GM19351 (cell line): ENCODE results near the gene DYSF.

Source experiments
- ATAC-seq: cut with Tn5 transposase; IDR thresholded peaks from one replicate; pipeline ENCODE4 v1.9.1; 2021; ENCODE audit warnings: mild to moderate bottlenecking, moderate library complexity; ENCODE audit not compliant: unreplicated experiment

The DYSF gene

DNA sequence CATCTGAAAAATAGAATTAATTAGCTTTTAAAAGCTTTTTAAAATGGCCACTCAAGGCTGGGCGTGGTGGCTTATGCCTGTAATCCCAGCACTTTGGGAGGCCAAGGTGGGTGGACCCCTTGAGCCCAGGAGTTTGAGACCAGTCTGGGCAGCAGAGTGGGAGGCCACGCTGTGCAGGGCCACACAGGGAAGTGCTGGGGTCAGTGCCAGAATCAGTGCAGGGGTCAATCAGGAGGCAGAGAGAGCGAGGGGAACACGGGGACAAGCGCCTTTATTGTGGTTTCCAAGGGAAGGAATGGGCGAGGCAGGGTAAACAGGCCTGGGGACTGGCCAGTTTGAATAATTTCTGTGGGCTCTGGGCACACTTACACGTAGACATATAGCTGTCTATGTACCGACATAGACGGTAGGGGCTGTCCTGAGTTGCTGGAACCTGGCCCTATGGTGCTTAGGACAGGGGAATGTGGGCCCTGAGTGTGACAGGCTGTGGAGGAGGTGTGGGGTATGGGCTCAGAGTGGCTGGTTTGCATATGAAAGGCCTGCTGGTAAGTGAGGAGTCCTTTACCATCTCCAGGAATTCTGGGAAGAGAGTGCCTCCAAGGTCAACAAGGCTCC is 42.9 kb downstream of the DYSF start:
- no peak for ATAC-seq

DNA sequence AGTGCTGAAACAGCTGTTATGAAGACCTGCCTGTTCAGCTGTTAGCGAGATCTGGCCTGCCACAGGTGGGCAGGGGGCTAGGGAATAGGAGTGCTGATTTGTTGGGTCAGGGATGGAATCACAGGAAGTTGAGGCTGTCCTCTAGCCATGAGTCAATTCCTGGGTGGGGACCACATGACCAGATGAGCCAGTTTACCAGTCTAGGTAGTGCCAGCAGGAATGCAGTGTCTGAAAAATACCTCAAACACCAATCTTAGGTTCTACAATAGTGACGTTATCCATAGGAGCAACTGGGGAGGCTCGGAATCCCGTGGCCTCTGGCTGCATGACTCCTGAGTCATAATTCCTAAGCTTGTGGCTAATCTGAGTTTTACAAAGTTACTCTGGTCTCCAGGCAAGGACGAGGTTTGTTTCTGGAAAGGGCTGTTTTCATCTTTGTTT is 44.9 kb downstream of the DYSF start:
- ATAC-seq = no peak

GRCh38 chr2:71499691-71500090 is 46.3 kb downstream of the DYSF start:
- ATAC-seq = no peak

DNA sequence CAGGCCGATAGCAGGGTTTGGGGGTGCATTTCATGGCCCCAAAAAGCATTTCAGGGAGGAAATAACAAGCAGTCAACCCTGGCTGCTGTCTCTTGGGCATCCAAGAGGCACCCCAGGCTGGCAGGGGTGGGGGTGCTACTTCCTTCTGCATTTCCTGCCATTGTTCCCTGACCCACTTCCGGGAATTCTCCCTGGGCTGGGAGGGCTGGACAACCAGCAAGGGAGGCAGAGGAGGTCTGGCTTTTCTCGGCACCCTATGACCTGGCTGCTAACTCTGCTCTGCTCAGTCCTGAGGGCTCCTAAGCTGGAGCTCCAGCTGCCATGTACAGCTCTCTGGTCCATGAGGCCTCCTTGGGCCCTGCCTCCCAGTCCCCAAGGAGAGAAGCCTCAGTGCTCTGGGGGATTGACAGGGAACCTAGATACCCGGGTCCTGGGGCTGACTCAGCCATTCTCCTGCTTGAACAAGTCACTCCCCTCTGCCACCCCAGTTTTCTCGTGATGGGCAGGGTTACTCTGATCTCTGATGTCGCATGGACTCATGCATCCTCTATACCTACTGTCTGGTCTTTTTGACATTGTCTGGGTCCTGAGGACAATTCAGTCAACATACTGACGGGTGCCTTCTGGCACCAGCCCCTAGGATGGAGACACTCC is 47.2 kb downstream of the DYSF start:
- ATAC-seq = no peak

DNA sequence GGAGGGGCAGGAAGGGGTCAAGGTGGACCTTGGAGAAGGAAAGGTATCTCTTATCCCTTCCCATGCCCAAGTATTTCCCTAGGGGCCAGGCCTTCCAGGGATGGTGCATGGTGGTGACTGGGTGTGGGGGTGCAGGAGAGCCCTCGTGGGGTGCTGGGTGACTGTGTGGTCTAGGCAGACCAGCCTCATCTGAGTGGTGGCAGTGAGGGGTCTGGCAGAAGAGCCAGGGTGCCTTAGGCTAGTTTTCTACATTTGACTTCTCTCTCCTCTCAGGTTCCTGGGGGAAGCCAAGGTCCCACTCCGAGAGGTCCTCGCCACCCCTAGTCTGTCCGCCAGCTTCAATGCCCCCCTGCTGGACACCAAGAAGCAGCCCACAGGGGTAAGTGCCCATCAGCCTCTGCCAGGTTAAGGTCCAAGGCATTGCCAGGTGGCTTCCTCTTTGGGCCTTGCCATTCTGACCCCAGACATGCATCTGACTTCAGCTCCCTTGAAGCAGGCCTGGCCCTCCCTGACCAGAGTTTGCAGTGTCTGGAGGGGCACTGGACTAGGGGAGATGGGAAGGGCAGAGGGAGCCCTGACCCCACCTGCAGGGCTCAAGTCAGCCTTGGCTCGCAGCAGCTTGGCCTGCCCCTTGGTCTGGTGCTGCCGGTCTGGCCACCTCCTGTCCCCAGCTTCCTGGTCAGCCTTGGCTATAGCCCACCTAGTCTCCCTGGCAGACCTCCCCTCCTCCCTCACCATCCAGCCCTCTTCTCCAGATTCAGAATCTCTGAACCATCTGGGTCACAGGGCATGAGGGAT is 49.8 kb downstream of the DYSF start:
- ATAC-seq = no peak

- ATAC-seq = no peak
These were observed 50.5 kb downstream of the DYSF start for GRCh38 chr2:71503837-71504236.

DNA sequence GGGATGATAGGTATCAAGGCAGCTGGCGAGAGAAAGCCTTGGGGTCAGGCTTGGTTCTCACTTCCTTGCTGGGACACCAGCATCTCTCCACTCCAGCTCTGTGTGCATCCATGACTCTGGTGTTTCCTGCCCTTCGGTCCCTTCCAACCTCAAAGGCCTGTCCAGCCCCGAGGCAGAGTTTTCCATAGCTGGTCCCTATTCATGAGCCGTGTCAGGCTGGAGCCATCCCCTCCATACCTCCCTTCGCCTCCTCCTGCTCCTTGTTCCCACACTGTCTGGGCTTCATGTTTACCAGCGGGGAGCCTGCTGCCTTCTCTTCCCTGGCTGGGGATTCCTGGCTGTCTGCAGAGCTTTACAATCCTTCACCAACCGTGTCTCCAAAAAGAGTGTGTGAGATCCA is 51.2 kb downstream of the DYSF start:
- no peak for ATAC-seq

GRCh38 chr2:71505086-71505769 is 51.9 kb downstream of the DYSF start:
- ATAC-seq = no peak

DNA sequence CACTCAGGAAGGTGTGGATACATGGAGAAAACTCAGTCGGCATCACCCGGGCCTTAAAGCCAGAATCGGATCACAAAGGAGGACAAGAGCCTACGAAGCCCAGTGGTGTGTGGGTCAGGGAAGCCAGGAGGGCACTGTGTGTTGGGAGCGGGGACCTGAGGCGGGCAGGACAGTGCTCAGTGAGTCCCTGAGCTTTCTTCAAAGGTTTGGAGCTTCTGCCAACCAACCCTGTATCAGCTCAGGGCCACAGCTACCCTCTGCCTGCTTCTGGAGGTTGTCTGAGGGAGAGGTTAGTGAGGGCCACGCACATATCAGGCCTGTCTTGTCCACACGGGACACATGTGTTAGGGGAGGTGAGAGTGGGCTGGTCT is 52.4 kb downstream of the DYSF start:
- ATAC-seq = no peak

- ATAC-seq = no peak
These were observed 53.1 kb downstream of the DYSF start for GRCh38 chr2:71506222-71507153.

- no peak for ATAC-seq
These were observed 54.1 kb downstream of the DYSF start for GRCh38 chr2:71507476-71507875.

DNA sequence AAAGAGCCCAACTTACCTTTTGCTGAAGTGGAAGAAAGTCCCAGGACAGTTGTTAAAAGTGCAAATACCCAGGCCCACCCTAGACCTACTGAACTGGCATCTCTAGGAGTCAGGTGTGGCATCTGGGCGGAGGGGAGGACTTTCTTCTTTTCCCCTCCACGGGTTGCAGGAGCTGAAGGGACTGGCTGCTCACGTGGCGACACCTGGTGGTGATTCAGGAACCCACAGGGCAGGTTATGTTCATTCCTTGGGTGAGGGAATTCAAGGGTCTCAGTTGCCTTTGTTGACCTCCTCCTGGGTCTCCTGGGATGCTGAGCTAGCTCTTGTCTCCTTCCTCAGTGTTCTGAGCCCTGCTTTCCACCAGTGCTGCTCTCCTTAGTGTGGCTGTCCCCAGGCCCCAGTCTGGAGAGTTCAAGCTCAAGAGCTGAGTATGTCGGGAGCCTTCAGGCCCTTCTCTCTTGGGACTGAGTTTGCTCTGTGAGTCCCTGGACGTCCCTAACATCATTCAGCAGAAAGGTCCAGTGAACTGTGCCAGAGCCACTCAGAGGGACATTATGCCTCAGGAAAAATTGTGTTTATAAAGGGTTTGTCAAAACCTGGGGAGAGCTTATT is 56.9 kb downstream of the DYSF start:
- peak; percentile 75 for ATAC-seq

GRCh38 chr2:71510938-71511337 is 57.6 kb downstream of the DYSF start:
- ATAC-seq = no peak

GRCh38 chr2:71511776-71512175 is 58.4 kb downstream of the DYSF start:
- no peak for ATAC-seq

DNA sequence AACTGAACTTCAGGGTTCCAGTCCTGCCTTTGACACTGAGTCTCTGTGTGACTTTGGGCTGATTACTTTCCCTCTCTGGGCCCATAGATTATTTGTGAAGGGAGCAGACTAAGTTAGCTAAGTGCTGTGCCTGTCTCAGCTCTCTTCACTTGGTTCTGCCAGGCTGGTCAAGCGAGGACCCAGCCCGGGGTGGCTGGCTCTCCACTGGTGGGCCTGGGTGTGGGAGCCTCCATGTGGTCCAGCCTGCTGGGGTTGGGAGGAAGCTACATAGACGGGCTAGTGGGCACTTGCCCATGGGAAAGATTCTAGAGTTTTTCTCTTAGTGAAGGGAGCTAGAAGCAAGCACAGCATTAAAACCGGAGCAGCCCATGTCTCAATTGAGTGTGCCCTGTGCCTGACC is 59.0 kb downstream of the DYSF start:
- ATAC-seq = no peak

- no peak for ATAC-seq
These were observed 59.7 kb downstream of the DYSF start for GRCh38 chr2:71513096-71513495.

GRCh38 chr2:71513721-71514120 is 60.4 kb downstream of the DYSF start:
- ATAC-seq = no peak

GRCh38 chr2:71516253-71516888 is 63.0 kb downstream of the DYSF start:
- no peak for ATAC-seq

DNA sequence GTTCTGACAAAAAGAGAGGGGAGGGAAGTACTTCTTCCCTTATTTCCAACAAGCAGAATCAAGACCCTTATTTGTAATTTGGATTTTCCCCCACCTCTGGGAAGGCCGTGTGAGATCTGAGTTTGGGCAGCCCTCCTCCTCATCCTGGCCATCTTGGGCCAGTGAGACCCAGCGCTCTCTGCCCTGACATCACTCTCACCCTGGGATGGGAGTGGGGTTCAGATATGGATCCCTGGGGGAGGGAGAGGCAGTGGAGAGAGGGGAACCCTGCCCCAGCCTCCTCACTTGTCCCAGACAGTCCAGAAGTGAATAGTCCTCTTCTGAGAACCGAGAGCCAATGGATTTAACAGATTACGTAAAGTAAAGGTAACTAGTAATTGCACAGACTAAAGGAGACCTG is 64.5 kb downstream of the DYSF start:
- no peak for ATAC-seq
